Subcutaneous adipose tissue (tissue), 4 donors: ENCODE data around the gene VTI1A. TPM values are rescaled to one million over a fixed set of nuclear protein-coding genes. Genes with fewer than 3 reads are reported as not detected.

Experiments used
- CTCF ChIP-seq: fragments of 450-650 bp; IDR thresholded peaks from one replicate; pipeline ENCODE4 v1.5.1; 2016; ENCODE audit warnings: low read depth, mild to moderate bottlenecking, control low read depth, antibody characterized with exemption, moderate library complexity
- total RNA-seq, 4 donors: library from RNA; depleted of rRNA; stranded (reverse); fragments of >200 nt; gene quantifications; one replicate each; pipeline ENCODE4 v1.1.0, GENCODE V29; 2016

VTI1A gene
- total RNA-seq, 4 donors from 2014 or later: 48.4 to 70.3 (median 61.9) TPM

GRCh38 chr10:112801748-112802147 is 354.7 kb downstream of the VTI1A start:
- TF ChIP-seq CTCF: no peak

- TF ChIP-seq CTCF: no peak
These were observed 355.5 kb downstream of the VTI1A start for GRCh38 chr10:112802411-112803022.

- TF ChIP-seq CTCF: no peak
These were observed 357.0 kb downstream of the VTI1A start for GRCh38 chr10:112803961-112804401.

GRCh38 chr10:112805254-112805590 is 358.2 kb downstream of the VTI1A start:
- TF ChIP-seq CTCF: no peak

GRCh38 chr10:112805701-112806100 is 358.7 kb downstream of the VTI1A start:
- no peak for TF ChIP-seq CTCF

GRCh38 chr10:112807013-112807412 is 360.0 kb downstream of the VTI1A start:
- no peak for TF ChIP-seq CTCF

- no peak for TF ChIP-seq CTCF
These were observed 362.7 kb downstream of the VTI1A start for GRCh38 chr10:112809736-112810135.
